A549 (cell line): Measurements from ENCODE around the gene SERPINE1. TPM values are rescaled to one million over a fixed set of nuclear protein-coding genes. Genes with fewer than 3 reads are reported as not detected.

Experiments used
- ATAC-seq, 2 experiments: fragments of 200-7000 bp in 1 of 2; fragments of >200 bp in 1 of 2; cut with Nextera tagmentation in 1 of 2; cut with Tn5 transposase in 1 of 2; 3 replicates each; pipeline versions ENCODE4 v1.8.0 to v1.9.1; 2018 to 2020; ENCODE audit warnings: mild to moderate bottlenecking in 1 of 2, moderate library complexity in 1 of 2
- CTCF ChIA-PET: fragments of 300-600 bp; sonication (Branson Sonifier 250); formaldehyde crosslinking; extraction: SDS; loops from one replicate; lab custom pipeline; 2021; ENCODE audit warnings: antibody characterized with exemption, inconsistent platforms; lab: Yijun Ruan, JAX
- POLR2A ChIA-PET: fragments of 350-600 bp; formaldehyde crosslinking; extraction: SDS; loops from one replicate; lab custom pipeline; 2021; ENCODE audit warnings: antibody characterized with exemption, inconsistent platforms; lab: Yijun Ruan, JAX
- DNase-seq, 2 experiments: peaks; one replicate each; pipeline versions ENCODE4 v3.0.0 to v3.0.0-alpha.2; 2011 to 2016; ENCODE audit warnings: low read depth in 1 of 2, low spot score in 1 of 2
- FAIRE-seq: peaks from 2 replicates; lab custom pipeline; 2011; peaks lifted over from hg19 to GRCh38; lab: Jason Lieb, UNC
- H3K27ac ChIP-seq, 2 experiments: fragments of >200 bp; sonication (Bioruptor Twin); formaldehyde crosslinking; 3 replicates each; pipeline ENCODE4 v1.5.1; 2016 to 2017
- H3K4me1 ChIP-seq: fragments of >200 bp; sonication (Bioruptor Twin); formaldehyde crosslinking; 3 replicates; pipeline ENCODE4 v1.6.1; 2016
- H3K4me2 ChIP-seq: fragments of >200 bp; sonication (Bioruptor Twin); formaldehyde crosslinking; 3 replicates; pipeline ENCODE4 v1.6.1; 2016
- H3K4me3 ChIP-seq: fragments of >200 bp; sonication (Bioruptor Twin); formaldehyde crosslinking; 3 replicates; pipeline ENCODE4 v1.5.1; 2016
- H3K9me3 ChIP-seq: fragments of >200 bp; sonication (Bioruptor Twin); formaldehyde crosslinking; 3 replicates; pipeline ENCODE4 v1.6.1; 2016
- CBX2 ChIP-seq: fragments of 200-600 bp; sonication (generic); IDR thresholded peaks from 2 replicates; pipeline ENCODE4 v1.6.1; 2016; ENCODE audit warnings: low read depth, mild to moderate bottlenecking, borderline replicate concordance
- CHD2 ChIP-seq: fragments of 150-350 bp; IDR thresholded peaks from 2 replicates; pipeline ENCODE4 v1.6.1; 2014; ENCODE audit warnings: low read length; ENCODE audit not compliant: partially characterized antibody
- CHD4 ChIP-seq: fragments of 200-600 bp; sonication (generic); IDR thresholded peaks from 2 replicates; pipeline ENCODE4 v1.6.1; 2016; ENCODE audit warnings: antibody characterized with exemption, mild to moderate bottlenecking, borderline replicate concordance
- EHF ChIP-seq: fragments of 250-450 bp; sonication (Bioruptor Pico); IDR thresholded peaks from 2 replicates; pipeline ENCODE4 v1.5.0; 2020; ENCODE audit warnings: mild to moderate bottlenecking
- EHMT2 ChIP-seq: fragments of 200-600 bp; sonication (generic); IDR thresholded peaks from 2 replicates; pipeline ENCODE4 v1.6.1; 2016; ENCODE audit warnings: antibody characterized with exemption, low read depth, mild to moderate bottlenecking, moderate library complexity
- EP300 ChIP-seq, 2 experiments: fragments of >200 bp; sonication (Bioruptor Twin); formaldehyde crosslinking; IDR thresholded peaks; 2 replicates in 1 of 2; 3 replicates in 1 of 2; pipeline ENCODE4 v1.6.1; 2016 to 2017
- FOSB ChIP-seq: fragments of 250-450 bp; sonication (Bioruptor Pico); IDR thresholded peaks from 2 replicates; pipeline ENCODE4 v1.5.0; 2020; ENCODE audit warnings: mild to moderate bottlenecking, moderate library complexity
- FOXS1 ChIP-seq: fragments of 250-450 bp; sonication (Bioruptor Pico); IDR thresholded peaks from 2 replicates; pipeline ENCODE4 v1.5.0; 2020; ENCODE audit warnings: mild to moderate bottlenecking, moderate library complexity
- HOXB13 ChIP-seq: fragments of 250-450 bp; sonication (Bioruptor Pico); IDR thresholded peaks from 2 replicates; pipeline ENCODE4 v1.5.0; 2020; ENCODE audit warnings: low read depth, mild to moderate bottlenecking, moderate library complexity
- JUN ChIP-seq, 2 experiments: fragments of >200 bp; sonication (Bioruptor Twin); formaldehyde crosslinking; IDR thresholded peaks; 2 replicates in 1 of 2; 3 replicates in 1 of 2; pipeline ENCODE4 v1.6.1; 2016 to 2017
- JUNB ChIP-seq: fragments of >200 bp; sonication (Bioruptor Twin); formaldehyde crosslinking; IDR thresholded peaks from 2 replicates; pipeline ENCODE4 v1.6.1; 2016
- KDM1A ChIP-seq: fragments of 200-600 bp; sonication (generic); IDR thresholded peaks from 2 replicates; pipeline ENCODE4 v1.6.1; 2016; ENCODE audit warnings: low read depth, mild to moderate bottlenecking
- MAFK ChIP-seq: fragments of 450-650 bp; IDR thresholded peaks from 2 replicates; pipeline ENCODE4 v1.6.1; 2014; ENCODE audit not compliant: partially characterized antibody
- MAZ ChIP-seq: fragments of 150-350 bp; IDR thresholded peaks from 2 replicates; pipeline ENCODE4 v1.6.1; 2014; ENCODE audit warnings: antibody characterized with exemption, low read depth, low read length, borderline replicate concordance
- RAD21 ChIP-seq, 2 experiments: fragments of >200 bp in 1 of 2; sonication (Bioruptor Twin) in 1 of 2; formaldehyde crosslinking in 1 of 2; IDR thresholded peaks in 1 of 2; conservative IDR thresholded peaks in 1 of 2; 2 replicates in 1 of 2; 3 replicates in 1 of 2; pipeline ENCODE4 v1.6.1; 2012 to 2018; ENCODE audit warnings: inconsistent platforms in 1 of 2
- RFX5 ChIP-seq: fragments of 450-650 bp; IDR thresholded peaks from 2 replicates; pipeline ENCODE4 v1.7.1; 2014; ENCODE audit warnings: antibody characterized with exemption, mild to moderate bottlenecking, moderate library complexity
- SMC3 ChIP-seq: fragments of >200 bp; sonication (Bioruptor Twin); formaldehyde crosslinking; IDR thresholded peaks from 3 replicates; pipeline ENCODE4 v1.6.1; 2018; ENCODE audit warnings: inconsistent platforms
- TFCP2L1 ChIP-seq: fragments of 250-450 bp; sonication (Bioruptor Pico); IDR thresholded peaks from 2 replicates; pipeline ENCODE4 v1.5.0; 2021; ENCODE audit warnings: mild to moderate bottlenecking
- ZFP36 ChIP-seq: fragments of 450-650 bp; IDR thresholded peaks from 2 replicates; pipeline ENCODE4 v1.6.1; 2014; ENCODE audit warnings: borderline replicate concordance; ENCODE audit not compliant: partially characterized antibody
- ZNF302 ChIP-seq: fragments of 250-450 bp; sonication (Bioruptor Pico); IDR thresholded peaks from 2 replicates; pipeline ENCODE4 v1.9.0; 2021; ENCODE audit warnings: inconsistent platforms, mild to moderate bottlenecking, moderate library complexity
- ZSCAN20 ChIP-seq: fragments of 250-450 bp; sonication (Bioruptor Pico); IDR thresholded peaks from 2 replicates; pipeline ENCODE4 v1.8.0; 2022; ENCODE audit warnings: mild to moderate bottlenecking, moderate library complexity
- WGBS: methylation state at CpG from one replicate; pipeline ENCODE4 v1.1.6; 2017; ENCODE audit errors: missing lambda C conversion rate; 5-methylcytosine and 5-hydroxymethylcytosine counted together
- polyA plus RNA-seq, 4 experiments: library from polyadenylated mRNA; depleted of rRNA in 3 of 4; stranded (reverse); fragments of >200 nt; fragmentation: RNase III in 1 of 4; extraction: RNeasy Plus Mini Kit Qiagen cat#74134 plus additional on column Dnase treatment in 1 of 4; gene quantifications; 2 replicates in 3 of 4; 3 replicates in 1 of 4; pipeline ENCODE4 v1.2.3, GENCODE V29; 2011 to 2017
- TF ChIP-seq, protein P1 (sequence below): IDR thresholded peaks from 2 replicates; pipeline ENCODE4 v1.6.1; 2012
- TF ChIP-seq, protein P2 (sequence below): fragments of >200 bp; sonication (Bioruptor Twin); formaldehyde crosslinking; IDR thresholded peaks from 2 replicates; pipeline ENCODE4 v1.6.1; 2016
- TF ChIP-seq, protein P3 (sequence below): IDR thresholded peaks from 2 replicates; pipeline ENCODE4 v1.6.1; 2012
- TF ChIP-seq, protein P4 (sequence below): fragments of 200-600 bp; sonication (generic); IDR thresholded peaks from 2 replicates; pipeline ENCODE4 v1.6.1; 2016; ENCODE audit warnings: antibody characterized with exemption, mild to moderate bottlenecking, moderate library complexity
- TF ChIP-seq, protein P5 (sequence below): fragments of 150-350 bp; IDR thresholded peaks from 2 replicates; pipeline ENCODE4 v1.6.1; 2014; ENCODE audit warnings: low read depth, mild to moderate bottlenecking, low read length

Gene SERPINE1
- polyA plus RNA-seq, 2 of the 4 experiments (the other 2 are of a cell fraction): 286 to 355 TPM

DNA sequence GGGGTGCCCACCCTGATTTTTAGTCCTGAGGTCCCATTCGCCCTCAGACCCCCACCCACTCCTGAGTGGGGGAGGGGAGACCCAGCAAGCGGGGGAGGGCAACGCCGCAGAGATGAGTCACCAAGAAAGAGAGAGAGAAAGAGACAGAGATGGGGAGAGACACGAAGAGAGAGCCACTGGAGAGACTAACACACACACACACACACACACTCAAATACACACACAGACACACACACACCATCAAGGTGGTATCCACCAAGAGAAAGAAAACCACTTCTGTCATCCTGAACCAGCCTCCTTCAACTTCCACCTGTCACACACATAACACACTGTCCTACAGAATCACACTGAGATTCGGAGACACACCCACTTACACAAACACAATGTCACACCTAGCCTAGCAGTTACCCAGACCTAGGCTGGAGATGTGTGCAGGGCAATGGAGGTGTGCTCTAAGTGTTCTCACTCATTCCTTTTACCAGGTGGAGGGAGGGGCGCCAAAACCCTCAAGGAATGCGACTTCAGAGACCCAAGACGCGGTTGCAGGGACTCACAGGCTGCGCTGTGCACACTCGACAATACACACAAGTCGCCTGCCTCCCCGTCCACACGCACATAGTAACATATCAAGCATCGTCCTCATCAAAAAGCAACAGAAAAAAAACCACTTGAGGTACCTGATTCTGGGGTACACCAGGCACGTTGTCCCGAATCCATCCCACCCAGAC lies 42.4 kb downstream of the SERPINE1 start:
- WGBS: 4% methylated on average over 17 of the region's 18 CpGs
- CTCF ChIA-PET: interaction anchor here (0.5 to 3.1 kb wide), 18 partner anchors 12 to 297 kb away, joined by 3 to 56 read pairs (median 6); partner anchors contain the start of gene AP1S1
- peak overlapping the region in 1 of 2 experiments; percentile 53; a peak in 4 of 6 replicates for H3K27ac ChIP-seq
- FAIRE-seq: no peak
- TF ChIP-seq JUNB: 0 out of 2 replicates have a peak, but pooled peaks have one; percentile 8
- TF ChIP-seq, protein P1, sequence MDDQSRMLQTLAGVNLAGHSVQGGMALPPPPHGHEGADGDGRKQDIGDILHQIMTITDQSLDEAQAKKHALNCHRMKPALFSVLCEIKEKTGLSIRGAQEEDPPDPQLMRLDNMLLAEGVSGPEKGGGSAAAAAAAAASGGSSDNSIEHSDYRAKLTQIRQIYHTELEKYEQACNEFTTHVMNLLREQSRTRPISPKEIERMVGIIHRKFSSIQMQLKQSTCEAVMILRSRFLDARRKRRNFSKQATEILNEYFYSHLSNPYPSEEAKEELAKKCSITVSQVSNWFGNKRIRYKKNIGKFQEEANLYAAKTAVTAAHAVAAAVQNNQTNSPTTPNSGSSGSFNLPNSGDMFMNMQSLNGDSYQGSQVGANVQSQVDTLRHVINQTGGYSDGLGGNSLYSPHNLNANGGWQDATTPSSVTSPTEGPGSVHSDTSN: no peak
- TF ChIP-seq, all 56 proteins: peak for 1
- POLR2A ChIA-PET: interaction anchor here (0.5 to 0.6 kb wide), 3 partner anchors 43 to 172 kb away, joined by 3 to 4 read pairs (median 4); partner anchors contain the start of gene SERPINE1
- peaks cover 89% of the 10 kb centered on the region for H3K4me1 ChIP-seq
- no peaks in the 10 kb centered on the region for H3K9me3 ChIP-seq
- ATAC-seq: peak in 1 of 2 experiments; percentile 1; a peak in 3 of 6 replicates
- H3K4me2 ChIP-seq: peak overlapping the region; percentile 98
- H3K4me3 ChIP-seq: peak overlapping the region; percentile 36
- DNase-seq: no peak

DNA sequence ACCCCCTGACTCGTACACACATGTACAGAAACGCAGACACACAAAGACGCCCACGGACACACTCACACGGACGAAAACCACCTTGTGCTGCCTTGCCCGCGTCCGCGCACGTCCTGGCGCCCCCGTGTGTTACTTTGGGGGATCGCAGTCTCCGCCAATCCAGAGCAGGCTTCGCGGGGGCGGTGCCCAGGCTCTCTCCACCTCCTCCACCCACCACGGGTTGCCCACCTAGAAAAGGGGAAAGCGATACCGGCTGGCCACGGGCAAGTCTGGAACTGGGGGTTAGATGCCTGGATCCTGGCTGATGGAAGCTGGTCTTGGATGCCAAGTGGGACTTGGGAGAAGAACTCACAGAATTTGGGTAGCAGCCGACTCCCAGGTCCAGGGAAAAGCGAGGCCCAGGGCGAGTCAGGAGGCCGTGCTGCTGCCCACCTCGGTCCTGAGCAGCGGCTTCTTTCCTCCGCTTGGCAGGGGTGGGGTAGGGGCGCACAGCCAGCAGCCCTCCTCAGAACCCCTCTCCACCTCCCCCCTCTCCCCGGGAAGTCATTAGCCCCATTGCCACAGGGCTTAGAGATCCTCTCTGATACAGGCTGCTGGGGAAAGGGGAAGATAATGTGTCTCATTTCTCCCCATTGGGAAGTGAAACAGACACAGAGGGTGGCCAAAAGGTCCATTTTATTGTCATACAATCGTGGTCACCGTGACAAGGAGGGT lies 43.1 kb downstream of the SERPINE1 start:
- POLR2A ChIA-PET: no interaction called here
- peaks cover 82% of the 10 kb centered on the region for H3K4me1 ChIP-seq
- H3K4me3 ChIP-seq: peak overlapping the region; percentile 36
- peak; percentile 32 to 62; a peak in 4 of 6 replicates for ATAC-seq
- 3% methylated on average over 21 of the region's 33 CpGs for WGBS
- H3K4me2 ChIP-seq: peak overlapping the region; percentile 98
- no peaks in the 10 kb centered on the region for H3K9me3 ChIP-seq
- CTCF ChIA-PET: interaction anchor here (0.5 to 3.1 kb wide), 29 partner anchors 8 to 298 kb away, joined by 3 to 56 read pairs (median 4); partner anchors contain the start of genes AP1S1 and NAT16
- FAIRE-seq: no peak
- peak in 1 of 2 experiments; percentile 63 for DNase-seq
- H3K27ac ChIP-seq: peak overlapping the region in 1 of 2 experiments; percentile 46; a peak in 4 of 6 replicates
- TF ChIP-seq EHMT2 (no peak), ZFP36 (no peak), CBX2 (no peak), MAFK (no peak), KDM1A (no peak), ZSCAN20 (CRISPR knock-in tag) (no peak), SMC3 (peak; percentile 82), EHF (CRISPR knock-in tag) (no peak), RAD21 (conservative IDR thresholded peaks at IDR 0.05 in 1 of 2, IDR thresholded peaks at IDR 0.05 in 1 of 2) (peak; percentile 64 to 69), RFX5 (no peak), ZNF302 (no peak), CHD4 (no peak), JUN (IDR thresholded peaks at IDR 0.05) (no peak), TFCP2L1 (no peak), FOXS1 (CRISPR knock-in tag) (no peak), CHD2 (no peak), HOXB13 (CRISPR knock-in tag) (no peak), EP300 (IDR thresholded peaks at IDR 0.05) (no peak), MAZ (no peak), FOSB (CRISPR knock-in tag) (no peak)
- TF ChIP-seq, protein P2, sequence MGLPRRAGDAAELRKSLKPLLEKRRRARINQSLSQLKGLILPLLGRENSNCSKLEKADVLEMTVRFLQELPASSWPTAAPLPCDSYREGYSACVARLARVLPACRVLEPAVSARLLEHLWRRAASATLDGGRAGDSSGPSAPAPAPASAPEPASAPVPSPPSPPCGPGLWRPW: no peak
- TF ChIP-seq, protein P3, sequence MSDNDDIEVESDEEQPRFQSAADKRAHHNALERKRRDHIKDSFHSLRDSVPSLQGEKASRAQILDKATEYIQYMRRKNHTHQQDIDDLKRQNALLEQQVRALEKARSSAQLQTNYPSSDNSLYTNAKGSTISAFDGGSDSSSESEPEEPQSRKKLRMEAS: peak; percentile 64
- TF ChIP-seq, protein P4, sequence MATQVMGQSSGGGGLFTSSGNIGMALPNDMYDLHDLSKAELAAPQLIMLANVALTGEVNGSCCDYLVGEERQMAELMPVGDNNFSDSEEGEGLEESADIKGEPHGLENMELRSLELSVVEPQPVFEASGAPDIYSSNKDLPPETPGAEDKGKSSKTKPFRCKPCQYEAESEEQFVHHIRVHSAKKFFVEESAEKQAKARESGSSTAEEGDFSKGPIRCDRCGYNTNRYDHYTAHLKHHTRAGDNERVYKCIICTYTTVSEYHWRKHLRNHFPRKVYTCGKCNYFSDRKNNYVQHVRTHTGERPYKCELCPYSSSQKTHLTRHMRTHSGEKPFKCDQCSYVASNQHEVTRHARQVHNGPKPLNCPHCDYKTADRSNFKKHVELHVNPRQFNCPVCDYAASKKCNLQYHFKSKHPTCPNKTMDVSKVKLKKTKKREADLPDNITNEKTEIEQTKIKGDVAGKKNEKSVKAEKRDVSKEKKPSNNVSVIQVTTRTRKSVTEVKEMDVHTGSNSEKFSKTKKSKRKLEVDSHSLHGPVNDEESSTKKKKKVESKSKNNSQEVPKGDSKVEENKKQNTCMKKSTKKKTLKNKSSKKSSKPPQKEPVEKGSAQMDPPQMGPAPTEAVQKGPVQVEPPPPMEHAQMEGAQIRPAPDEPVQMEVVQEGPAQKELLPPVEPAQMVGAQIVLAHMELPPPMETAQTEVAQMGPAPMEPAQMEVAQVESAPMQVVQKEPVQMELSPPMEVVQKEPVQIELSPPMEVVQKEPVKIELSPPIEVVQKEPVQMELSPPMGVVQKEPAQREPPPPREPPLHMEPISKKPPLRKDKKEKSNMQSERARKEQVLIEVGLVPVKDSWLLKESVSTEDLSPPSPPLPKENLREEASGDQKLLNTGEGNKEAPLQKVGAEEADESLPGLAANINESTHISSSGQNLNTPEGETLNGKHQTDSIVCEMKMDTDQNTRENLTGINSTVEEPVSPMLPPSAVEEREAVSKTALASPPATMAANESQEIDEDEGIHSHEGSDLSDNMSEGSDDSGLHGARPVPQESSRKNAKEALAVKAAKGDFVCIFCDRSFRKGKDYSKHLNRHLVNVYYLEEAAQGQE: no peak
- TF ChIP-seq, protein P5, sequence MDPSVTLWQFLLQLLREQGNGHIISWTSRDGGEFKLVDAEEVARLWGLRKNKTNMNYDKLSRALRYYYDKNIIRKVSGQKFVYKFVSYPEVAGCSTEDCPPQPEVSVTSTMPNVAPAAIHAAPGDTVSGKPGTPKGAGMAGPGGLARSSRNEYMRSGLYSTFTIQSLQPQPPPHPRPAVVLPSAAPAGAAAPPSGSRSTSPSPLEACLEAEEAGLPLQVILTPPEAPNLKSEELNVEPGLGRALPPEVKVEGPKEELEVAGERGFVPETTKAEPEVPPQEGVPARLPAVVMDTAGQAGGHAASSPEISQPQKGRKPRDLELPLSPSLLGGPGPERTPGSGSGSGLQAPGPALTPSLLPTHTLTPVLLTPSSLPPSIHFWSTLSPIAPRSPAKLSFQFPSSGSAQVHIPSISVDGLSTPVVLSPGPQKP: no peak
